K562 (cell line): ENCODE data around the gene OR2Z1. TPM values are rescaled to one million over a fixed set of nuclear protein-coding genes. Genes with fewer than 3 reads are reported as not detected.
"Not testable (repeated sequence)": the region's sequence is repeated elsewhere in the genome, so short reads cannot be mapped to it uniquely, and the experiment has no call there.

Experiments
- ATAC-seq: fragments of 200-7000 bp; cut with Tn5 transposase; 3 replicates; pipeline ENCODE4 v1.9.1; 2020; ENCODE audit warnings: moderate library complexity
- BruUV-seq: library from RNA; stranded (reverse); fragments of 400-500 nt; replicated peaks from 2 replicates; lab custom pipeline; 2021; lab: Mats Ljungman, UMichigan
- CTCF ChIA-PET: fragments of 300-600 bp; formaldehyde crosslinking; extraction: SDS; loops from one replicate; lab custom pipeline; 2021; ENCODE audit warnings: low intra/inter-chr PET ratio; lab: Yijun Ruan, JAX
- POLR2A ChIA-PET: fragments of 300-600, 350-650 bp; sonication (Branson Sonifier 250); formaldehyde crosslinking; extraction: SDS; loops from one replicate; lab custom pipeline; 2021; ENCODE audit warnings: antibody characterized with exemption, inconsistent platforms; lab: Yijun Ruan, JAX
- DNase-seq, 4 experiments: peaks; one replicate each; pipeline versions ENCODE4 v3.0.0 to v3.0.0-alpha.2; 2011 to 2018; ENCODE audit warnings: low spot score in 3 of 4, mixed read lengths in 3 of 4; ENCODE audit errors: extremely low read depth in 1 of 4
- FAIRE-seq: peaks from 2 replicates; lab custom pipeline; 2011; peaks lifted over from hg19 to GRCh38; lab: Jason Lieb, UNC
- H2AFZ ChIP-seq: 2 replicates; pipeline ENCODE4 v1.6.0; 2011; ENCODE audit warnings: low read depth, low read length, control low read depth, inconsistent platforms
- H3K27ac ChIP-seq: fragments of 200-600 bp; 3 replicates; pipeline ENCODE4 v1.8.0; 2011; ENCODE audit warnings: low read depth, mild to moderate bottlenecking, control low read depth, inconsistent platforms, low read length, moderate library complexity, mixed read lengths; ENCODE audit errors: extremely low read depth
- H3K27me3 ChIP-seq, 2 experiments: fragments of 300-600 bp in 1 of 2; 2 replicates in 1 of 2; 3 replicates in 1 of 2; pipeline versions ENCODE4 v1.6.0 to v1.8.0; 2011; ENCODE audit warnings: inconsistent platforms in 2 of 2, low read length in 2 of 2, mild to moderate bottlenecking in 1 of 2, mixed read lengths in 1 of 2, moderate library complexity in 1 of 2; ENCODE audit not compliant: control insufficient read depth in 2 of 2, insufficient read depth in 2 of 2
- H3K36me3 ChIP-seq: fragments of 300-600 bp; 3 replicates; pipeline ENCODE4 v1.8.0; 2011; ENCODE audit warnings: mild to moderate bottlenecking, low read length, inconsistent platforms; ENCODE audit not compliant: control insufficient read depth, insufficient read depth
- H3K4me1 ChIP-seq, 2 experiments: fragments of 200-600 bp in 1 of 2; replicated peaks in 1 of 2; 2 replicates in 1 of 2; 3 replicates in 1 of 2; pipeline versions ENCODE4 v1.5.1 to v1.8.0; 2011; ENCODE audit warnings: inconsistent platforms in 2 of 2, low read length in 2 of 2, mild to moderate bottlenecking in 1 of 2, mixed read lengths in 1 of 2, moderate library complexity in 1 of 2; ENCODE audit not compliant: control insufficient read depth in 2 of 2, insufficient read depth in 2 of 2
- H3K4me2 ChIP-seq: 2 replicates; pipeline ENCODE4 v1.6.1; 2011; ENCODE audit warnings: low read length, control low read depth, inconsistent platforms, mixed read lengths; ENCODE audit not compliant: insufficient read depth
- H3K4me3 ChIP-seq: fragments of 200-600 bp; sonication (generic), shearing (Covaris generic); 2 replicates; pipeline ENCODE4 v1.5.1; 2016; ENCODE audit warnings: control low read depth, inconsistent platforms
- H3K79me2 ChIP-seq: fragments of 200-600 bp; 3 replicates; pipeline ENCODE4 v1.8.0; 2011; ENCODE audit warnings: low read length, inconsistent platforms; ENCODE audit not compliant: control insufficient read depth, insufficient read depth
- H3K9ac ChIP-seq, 2 experiments: 2 replicates each; pipeline versions ENCODE4 v1.6.0 to v1.6.1; 2011; ENCODE audit warnings: low read depth in 2 of 2, low read length in 2 of 2, control low read depth in 1 of 2, inconsistent platforms in 1 of 2, mild to moderate bottlenecking in 1 of 2, mixed read lengths in 1 of 2; ENCODE audit not compliant: insufficient read depth in 1 of 2
- H3K9me1 ChIP-seq: one replicate; pipeline ENCODE4 v1.6.0; 2011; ENCODE audit warnings: inconsistent platforms, mild to moderate bottlenecking, low read length, moderate library complexity; ENCODE audit not compliant: control insufficient read depth, insufficient read depth
- H3K9me3 ChIP-seq: replicated peaks from 2 replicates; pipeline ENCODE4 v1.5.1; 2011; ENCODE audit warnings: low read depth, low read length, inconsistent platforms; ENCODE audit not compliant: control insufficient read depth, insufficient read depth
- H4K20me1 ChIP-seq: replicated peaks from 2 replicates; pipeline ENCODE4 v1.6.1; 2011; ENCODE audit warnings: low read length, inconsistent platforms, mixed read lengths; ENCODE audit not compliant: control insufficient read depth, insufficient read depth
- ATF3 ChIP-seq, 2 experiments: fragments of 450-650 bp in 1 of 2; sonication (generic) in 1 of 2; formaldehyde crosslinking in 1 of 2; IDR thresholded peaks in 1 of 2; conservative IDR thresholded peaks in 1 of 2; 2 replicates each; pipeline versions ENCODE4 v1.6.1 to v1.8.1; 2016 to 2023; ENCODE audit warnings: mild to moderate bottlenecking in 2 of 2, moderate library complexity in 2 of 2, inconsistent platforms in 1 of 2, missing genetic modification reagents in 1 of 2
- ATF7 ChIP-seq: fragments of 450-650 bp; IDR thresholded peaks from 2 replicates; pipeline ENCODE4 v1.7.1; 2014; ENCODE audit warnings: mild to moderate bottlenecking, moderate library complexity
- CBFA2T3 ChIP-seq: fragments of 450-650 bp; IDR thresholded peaks from 2 replicates; pipeline ENCODE4 v1.6.1; 2017
- EP400 ChIP-seq: fragments of 450-650 bp; IDR thresholded peaks from 2 replicates; pipeline ENCODE4 v1.6.1; 2017; ENCODE audit warnings: antibody characterized with exemption, mild to moderate bottlenecking, moderate library complexity
- ESRRA ChIP-seq: fragments of 450-650 bp; IDR thresholded peaks from 2 replicates; pipeline ENCODE4 v1.6.1; 2014; ENCODE audit warnings: low read depth, mild to moderate bottlenecking, moderate library complexity, borderline replicate concordance
- ETV1 ChIP-seq: fragments of 450-650 bp; conservative IDR thresholded peaks from 2 replicates; pipeline ENCODE4 v1.6.1; 2016; ENCODE audit warnings: missing genetic modification characterization, control low read depth, low read depth, missing compliant biosample characterization
- JUND ChIP-seq, 2 experiments: IDR thresholded peaks; 2 replicates in 1 of 2; 3 replicates in 1 of 2; pipeline ENCODE4 v1.6.1; 2011; ENCODE audit warnings: borderline replicate concordance in 2 of 2, low read depth in 2 of 2, low read length in 2 of 2, improper control_type of control experiment in 1 of 2, missing biosample characterization in 1 of 2, missing genetic modification characterization in 1 of 2, missing genetic modification reagents in 1 of 2
- L3MBTL2 ChIP-seq: fragments of 450-650 bp; IDR thresholded peaks from 2 replicates; pipeline ENCODE4 v1.6.1; 2016; ENCODE audit warnings: mild to moderate bottlenecking, moderate library complexity
- MEIS2 ChIP-seq: fragments of 450-650 bp; IDR thresholded peaks from 2 replicates; pipeline ENCODE4 v1.6.1; 2014; ENCODE audit warnings: mild to moderate bottlenecking; ENCODE audit not compliant: partially characterized antibody
- NCOR1 ChIP-seq: fragments of 450-650 bp; IDR thresholded peaks from 2 replicates; pipeline ENCODE4 v1.6.1; 2016; ENCODE audit warnings: mild to moderate bottlenecking, moderate library complexity
- RNF2 ChIP-seq: sonication (generic); IDR thresholded peaks from 2 replicates; pipeline ENCODE4 v1.6.1; 2016
- SRF ChIP-seq, 2 experiments: fragments of 250-450, 450-650 bp in 1 of 2; sonication (Bioruptor Pico) in 1 of 2; sonication (generic) in 1 of 2; formaldehyde crosslinking; IDR thresholded peaks; 2 replicates each; pipeline versions ENCODE4 v1.5.0 to v1.5.1; 2020 to 2022; ENCODE audit warnings: mild to moderate bottlenecking in 1 of 2, missing genetic modification reagents in 1 of 2
- ZNF398 ChIP-seq: fragments of 250-450 bp; sonication (Bioruptor Pico); IDR thresholded peaks from 2 replicates; pipeline ENCODE4 v1.8.0; 2021; ENCODE audit warnings: moderate library complexity, mild to moderate bottlenecking, inconsistent platforms
- WGBS: fragments of 100-300 bp; shearing (Covaris generic); methylation state at CpG from one replicate; pipeline ENCODE4 v1.1.6; 2016; ENCODE audit warnings: low coverage, mixed read lengths; ENCODE audit not compliant: insufficient coverage; ENCODE audit errors: missing lambda C conversion rate; 5-methylcytosine and 5-hydroxymethylcytosine counted together
- in situ Hi-C: fragments of 300-500 bp; cut with MboI; formaldehyde crosslinking; loops from 4 replicates; pipeline ENCODE4 v1.15.0; 2018; ENCODE audit warnings: inconsistent platforms, mixed read lengths
- intact Hi-C: fragments of 100-400 bp; cut with micrococcal nuclease; formaldehyde crosslinking; loops from 2 replicates; pipeline ENCODE4 v1.14.2; 2022
- polyA plus RNA-seq, 8 experiments: library from polyadenylated mRNA; depleted of rRNA in 4 of 8; stranded (reverse) in 5 of 8; unstranded in 3 of 8; fragments of >200 nt; fragmentation: Nextera tagmentation in 2 of 8; fragmentation: Illumina TruSeq in 1 of 8; extraction: Ambion mirVana in 2 of 8; extraction: Trizol in 1 of 8; gene quantifications; 2 replicates each; pipeline versions ENCODE4 v1.2.1 to v1.2.3, GENCODE V29; 2011 to 2014; ENCODE audit warnings: inconsistent platforms in 1 of 8, missing spikeins in 1 of 8
- total RNA-seq, 7 experiments: library from RNA; depleted of rRNA in 6 of 7; stranded (reverse); fragments of >200 nt in 6 of 7; fragmentation: Illumina TruSeq in 2 of 7; extraction: Trizol in 2 of 7; gene quantifications; 2 replicates each; pipeline versions ENCODE4 v1.2.1 to v1.2.3, GENCODE V29; 2011 to 2021; ENCODE audit warnings: low replicate concordance in 1 of 7

OR2Z1 gene
- total and polyA plus RNA-seq, 9 of the 15 experiments (the other 6 are each of a cell fraction or from before 2014, with no cell fraction given) = 0.13 TPM; not detected in 8

- intact Hi-C loops; H3K9me3 ChIP-seq; H2AFZ ChIP-seq; TF ChIP-seq ATF3 (CRISPR knock-in tag; conservative IDR thresholded peaks at IDR 0.05): not testable (repeated sequence)
- FAIRE-seq = peak; percentile 48
- 0 out of 4 replicates have a peak, but pooled peaks of 1 of the 2 experiments have one; percentile 60 for TF ChIP-seq SRF (CRISPR knock-in tag; IDR thresholded peaks at IDR 0.05)
- peak; percentile 56; the same call in 1 of the 2 replicates for TF ChIP-seq ATF3 (IDR thresholded peaks at IDR 0.05)
- TF ChIP-seq, all 486 proteins: peak for 2; not testable (repeated sequence) for 484
- H3K27ac ChIP-seq, H3K9me1 ChIP-seq, ATAC-seq, POLR2A ChIA-PET, in situ Hi-C loops, H3K79me2 ChIP-seq, H4K20me1 ChIP-seq, H3K36me3 ChIP-seq, H3K9ac ChIP-seq, H3K4me3 ChIP-seq, BruUV-seq, H3K27me3 ChIP-seq, H3K4me1 ChIP-seq, CTCF ChIA-PET, DNase-seq, H3K4me2 ChIP-seq: not testable (repeated sequence)
- 6% methylated on average over 2 of the region's 3 CpGs for WGBS
These were observed 16.1 kb upstream of the OR2Z1 start for GRCh38 chr19:8705304-8705703.

- Histone ChIP-seq H4K20me1 (no peaks in the 10 kb centered on the region), H3K4me3 (no peak overlapping the region), H3K4me1 (peaks cover 0 to 5% of the 10 kb centered on the region in 2 experiments; a peak in 4 of 5 replicates), H3K27ac (no peak overlapping the region), H3K79me2 (no peaks in the 10 kb centered on the region), H3K9ac (no peak overlapping the region), H3K27me3 (no peaks in the 10 kb centered on the region; a peak in 1 of 5 replicates), H3K9me1 (no peaks in the 10 kb centered on the region), H3K36me3 (no peaks in the 10 kb centered on the region), H2AFZ (no peak overlapping the region), H3K9me3 (no peaks in the 10 kb centered on the region), H3K4me2 (no peak overlapping the region)
- no TSS peak for BruUV-seq
- ChIA-PET POLR2A (no interaction called here), CTCF (no interaction called here)
- FAIRE-seq (peak; percentile 82), DNase-seq (peak in 1 of 4 experiments; percentile 41), ATAC-seq (peak; percentile 53; the same call in 2 of the 3 replicates)
- intact Hi-C loops = no loop called here
- in situ Hi-C loops = no loop called here
- WGBS = 0% methylated on average over 5 of the region's 5 CpGs
- peak; percentile 20; the same call in 1 of the 2 replicates for TF ChIP-seq NCOR1
- no peak for TF ChIP-seq JUND (IDR thresholded peaks at IDR 0.05; ENCODE audit: borderline replicate concordance, low read depth, low read length)
- peak; percentile 43; the same call in 1 of the 3 replicates for TF ChIP-seq JUND (tag; IDR thresholded peaks at IDR 0.05; ENCODE audit: borderline replicate concordance, low read depth, low read length)
- peak; percentile 82 for TF ChIP-seq L3MBTL2
- peak; percentile 48; the same call in 1 of the 2 replicates for TF ChIP-seq ESRRA
- peak; percentile 90 for TF ChIP-seq MEIS2
- TF ChIP-seq RNF2 = peak; percentile 23; the same call in 1 of the 2 replicates
- TF ChIP-seq ETV1 = peak; percentile 43; the same call in 1 of the 2 replicates
- no peak for TF ChIP-seq ZNF398 (CRISPR knock-in tag)
- peak; percentile 33 for TF ChIP-seq CBFA2T3
- peak; percentile 37; the same call in 1 of the 2 replicates for TF ChIP-seq ATF7
- TF ChIP-seq EP400 = no peak
These were observed 15.7 kb upstream of the OR2Z1 start for GRCh38 chr19:8705742-8706141.
